MM.1S (cell line): ENCODE measurements around the gene ETV5.

Experiments used
- EZH2 ChIP-seq: fragments of 300-600 bp; sonication (generic); optimal IDR thresholded peaks from 2 replicates; pipeline ENCODE3; 2017; ENCODE audit warnings: low read depth, mild to moderate bottlenecking, antibody characterized with exemption, low read length, mixed read lengths
- TF ChIP-seq, protein P1 (sequence below): fragments of 300-600 bp; sonication (generic); IDR thresholded peaks from 2 replicates; pipeline ENCODE4 v1.5.1; 2016; ENCODE audit warnings: antibody characterized with exemption, low read length, mixed read lengths

DNA sequence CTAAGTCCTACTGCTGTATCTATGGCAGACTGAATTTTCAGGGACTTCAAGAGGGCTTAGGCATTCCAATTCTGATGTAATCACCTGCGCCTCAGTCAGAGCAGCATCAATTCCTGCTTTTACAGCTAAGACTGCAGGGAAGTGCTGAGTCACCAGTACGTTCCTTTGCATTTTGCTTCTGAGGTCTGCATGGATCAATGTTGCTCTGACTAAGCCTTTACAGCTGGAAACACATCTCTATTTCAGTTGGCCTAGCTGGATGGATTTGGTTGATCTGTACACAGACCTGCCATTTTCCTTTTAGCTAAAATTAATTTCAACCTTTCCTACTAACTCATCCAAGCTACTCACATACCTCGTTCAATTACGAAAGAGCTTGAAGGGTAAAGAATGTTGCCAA, 51.3 kb downstream of the ETV5 start:
- TF ChIP-seq, protein P1, sequence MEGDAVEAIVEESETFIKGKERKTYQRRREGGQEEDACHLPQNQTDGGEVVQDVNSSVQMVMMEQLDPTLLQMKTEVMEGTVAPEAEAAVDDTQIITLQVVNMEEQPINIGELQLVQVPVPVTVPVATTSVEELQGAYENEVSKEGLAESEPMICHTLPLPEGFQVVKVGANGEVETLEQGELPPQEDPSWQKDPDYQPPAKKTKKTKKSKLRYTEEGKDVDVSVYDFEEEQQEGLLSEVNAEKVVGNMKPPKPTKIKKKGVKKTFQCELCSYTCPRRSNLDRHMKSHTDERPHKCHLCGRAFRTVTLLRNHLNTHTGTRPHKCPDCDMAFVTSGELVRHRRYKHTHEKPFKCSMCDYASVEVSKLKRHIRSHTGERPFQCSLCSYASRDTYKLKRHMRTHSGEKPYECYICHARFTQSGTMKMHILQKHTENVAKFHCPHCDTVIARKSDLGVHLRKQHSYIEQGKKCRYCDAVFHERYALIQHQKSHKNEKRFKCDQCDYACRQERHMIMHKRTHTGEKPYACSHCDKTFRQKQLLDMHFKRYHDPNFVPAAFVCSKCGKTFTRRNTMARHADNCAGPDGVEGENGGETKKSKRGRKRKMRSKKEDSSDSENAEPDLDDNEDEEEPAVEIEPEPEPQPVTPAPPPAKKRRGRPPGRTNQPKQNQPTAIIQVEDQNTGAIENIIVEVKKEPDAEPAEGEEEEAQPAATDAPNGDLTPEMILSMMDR, result no peak
- no peak for TF ChIP-seq EZH2
